Sciatic nerve (tissue), 2 donors: Measurements from ENCODE around the gene SGSM2. TPM values are rescaled to one million over a fixed set of nuclear protein-coding genes. Genes with fewer than 3 reads are reported as not detected.
"Not testable (repeated sequence)": the region's sequence is repeated elsewhere in the genome, so short reads cannot be mapped to it uniquely, and the experiment has no call there.

Experiments
- ATAC-seq: fragments of 200-7000 bp; cut with Tn5 transposase; one replicate; pipeline ENCODE4 v1.9.1; 2020; ENCODE audit warnings: mild to moderate bottlenecking, moderate library complexity
- DNase-seq: peaks from one replicate; pipeline ENCODE4 v3.0.0-alpha.2; 2020; ENCODE audit warnings: low spot score
- intact Hi-C: fragments of 100-400 bp; cut with DNase I; formaldehyde crosslinking; loops from one replicate; pipeline ENCODE4 v1.14.2; 2022
- total RNA-seq: library from RNA; stranded (reverse); fragmentation: NEBNext Ultra II Directional; extraction: Animal tissue kit (Norgen Biotek cat#: 25700); gene quantifications from one replicate; pipeline ENCODE4 v1.2.1, GENCODE V29; 2021
- donor health status: DM: no; HTN: no; CAD: no.
- donor health status: DM: no; HTN: no; CAD: no.

The SGSM2 gene
- total RNA-seq = 59.3 TPM

- peak; percentile 62 for ATAC-seq
- intact Hi-C loops = no loop called here
- peak; percentile 83 for DNase-seq
Observed at GRCh38 chr17:2336852-2337543, at the start of gene SGSM2. TSS of gene SGSM2 (plus strand) at chr17:2337501. CDS start at chr17:2337689, 188 bp downstream.

- intact Hi-C loops = no loop called here
- no peak for ATAC-seq
- DNase-seq = no peak
Observed at GRCh38 chr17:2289878-2290478, 47.3 kb upstream of the SGSM2 start.

- intact Hi-C loops = no loop called here
- no peak for ATAC-seq
- no peak for DNase-seq
Observed at GRCh38 chr17:2292100-2292499, 45.2 kb upstream of the SGSM2 start.

- ATAC-seq = no peak
- intact Hi-C loops = no loop called here
- DNase-seq = no peak
Observed at GRCh38 chr17:2295575-2295974, 41.7 kb upstream of the SGSM2 start.

GRCh38 chr17:2297023-2297422 lies 40.3 kb upstream of the SGSM2 start:
- DNase-seq (no peak), ATAC-seq (no peak)
- intact Hi-C loops = no loop called here

- intact Hi-C loops = no loop called here
- DNase-seq (no peak), ATAC-seq (no peak)
Observed at GRCh38 chr17:2299136-2299535, 38.2 kb upstream of the SGSM2 start.

- ATAC-seq (no peak), DNase-seq (no peak)
- intact Hi-C loops = no loop called here
Observed at GRCh38 chr17:2299756-2300155, 37.5 kb upstream of the SGSM2 start.

GRCh38 chr17:2302778-2303203 lies 34.5 kb upstream of the SGSM2 start:
- no peak for DNase-seq
- ATAC-seq = no peak
- intact Hi-C loops = no loop called here

GRCh38 chr17:2303204-2304188 lies 33.8 kb upstream of the SGSM2 start, which contains the start of the genes SMG6 and SRR:
TSS of gene SMG6 (minus strand) at chr17:2303785. CDS start at chr17:2303720, 65 bp downstream.
TSS of gene SRR (plus strand) at chr17:2303950. CDS start at chr17:2315561, 11,611 bp downstream.
- intact Hi-C loops = no loop called here
- DNase-seq = peak; percentile 96

GRCh38 chr17:2304931-2305330 lies 32.4 kb upstream of the SGSM2 start:
- ATAC-seq (no peak), DNase-seq (no peak)
- intact Hi-C loops = no loop called here

More at GRCh38 chr17:2303204-2304188, 33.8 kb upstream of the SGSM2 start, which contains the start of the genes SMG6 and SRR:
- ATAC-seq = peak; percentile 97

GRCh38 chr17:2309338-2310154 lies 27.8 kb upstream of the SGSM2 start:
- ATAC-seq (no peak), DNase-seq (no peak)
- intact Hi-C loops = no loop called here

- DNase-seq = no peak
- ATAC-seq = no peak
- intact Hi-C loops = no loop called here
Observed at GRCh38 chr17:2312736-2313135, 24.6 kb upstream of the SGSM2 start.

GRCh38 chr17:2316916-2317205 lies 20.4 kb upstream of the SGSM2 start:
- DNase-seq, intact Hi-C loops, ATAC-seq: not testable (repeated sequence)

GRCh38 chr17:2317796-2318195 lies 19.5 kb upstream of the SGSM2 start:
- DNase-seq = no peak
- intact Hi-C loops = no loop called here
- ATAC-seq = no peak

- intact Hi-C loops = no loop called here
- no peak for ATAC-seq
- DNase-seq = no peak
Observed at GRCh38 chr17:2319051-2319450, 18.2 kb upstream of the SGSM2 start.

GRCh38 chr17:2321399-2321798 lies 15.9 kb upstream of the SGSM2 start:
- DNase-seq (no peak), ATAC-seq (no peak)
- intact Hi-C loops = no loop called here

- DNase-seq = no peak
- no peak for ATAC-seq
- intact Hi-C loops = no loop called here
Observed at GRCh38 chr17:2323629-2324314, 13.5 kb upstream of the SGSM2 start.

- DNase-seq (no peak), ATAC-seq (no peak)
- intact Hi-C loops = no loop called here
Observed at GRCh38 chr17:2331303-2331702, 6.0 kb upstream of the SGSM2 start.
